HG03460 (cell line): ENCODE results near the gene MYO1G.

Experiments used
- ATAC-seq: cut with Tn5 transposase; IDR thresholded peaks from one replicate; pipeline ENCODE4 v1.9.1; 2021; ENCODE audit not compliant: unreplicated experiment

Gene MYO1G

DNA sequence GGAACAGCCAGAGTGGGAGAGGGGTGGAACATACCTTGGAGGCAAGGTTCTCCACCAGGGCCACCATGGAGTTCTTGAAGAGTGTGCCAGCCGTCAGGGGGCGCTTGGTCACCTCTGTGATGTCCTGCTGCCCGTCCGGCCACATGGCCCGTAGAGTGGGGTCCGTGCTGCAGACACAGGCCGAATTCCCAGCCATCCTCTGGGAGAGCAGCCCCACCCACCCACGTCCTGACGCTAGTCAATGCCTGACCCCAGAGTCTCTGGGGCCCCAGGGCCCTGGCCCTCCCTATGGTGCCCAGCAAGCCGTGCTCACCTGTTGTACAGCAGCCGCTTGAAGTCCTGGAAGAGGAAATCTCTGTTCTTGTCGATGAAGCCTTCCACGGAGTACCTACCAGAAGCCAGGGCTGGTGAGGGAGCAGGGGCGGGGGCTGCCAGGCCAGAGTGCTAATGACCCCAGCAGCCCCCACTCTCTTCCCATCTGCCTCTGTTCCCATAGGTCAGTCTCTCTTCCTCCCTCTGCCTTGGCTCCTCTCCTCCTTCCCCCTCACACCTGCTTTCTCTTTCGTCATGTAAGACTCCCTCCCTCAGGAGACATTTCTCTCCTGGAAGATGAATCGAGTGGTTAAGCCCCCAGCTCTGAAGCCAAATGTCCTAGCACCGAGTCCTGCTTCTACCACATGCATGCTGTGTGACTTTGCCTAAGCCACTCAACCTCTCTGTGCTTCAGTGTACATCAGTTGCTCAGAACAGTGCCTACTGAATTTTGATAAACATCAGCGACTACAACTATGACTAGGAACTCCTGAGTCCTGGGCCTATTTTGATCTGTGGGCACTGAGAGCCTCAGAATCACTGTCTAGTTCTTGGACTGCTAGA, 11.0 kb downstream of the MYO1G start:
- ATAC-seq = no peak

GRCh38 chr7:44966731-44967538, 11.9 kb downstream of the MYO1G start:
- ATAC-seq = no peak

DNA sequence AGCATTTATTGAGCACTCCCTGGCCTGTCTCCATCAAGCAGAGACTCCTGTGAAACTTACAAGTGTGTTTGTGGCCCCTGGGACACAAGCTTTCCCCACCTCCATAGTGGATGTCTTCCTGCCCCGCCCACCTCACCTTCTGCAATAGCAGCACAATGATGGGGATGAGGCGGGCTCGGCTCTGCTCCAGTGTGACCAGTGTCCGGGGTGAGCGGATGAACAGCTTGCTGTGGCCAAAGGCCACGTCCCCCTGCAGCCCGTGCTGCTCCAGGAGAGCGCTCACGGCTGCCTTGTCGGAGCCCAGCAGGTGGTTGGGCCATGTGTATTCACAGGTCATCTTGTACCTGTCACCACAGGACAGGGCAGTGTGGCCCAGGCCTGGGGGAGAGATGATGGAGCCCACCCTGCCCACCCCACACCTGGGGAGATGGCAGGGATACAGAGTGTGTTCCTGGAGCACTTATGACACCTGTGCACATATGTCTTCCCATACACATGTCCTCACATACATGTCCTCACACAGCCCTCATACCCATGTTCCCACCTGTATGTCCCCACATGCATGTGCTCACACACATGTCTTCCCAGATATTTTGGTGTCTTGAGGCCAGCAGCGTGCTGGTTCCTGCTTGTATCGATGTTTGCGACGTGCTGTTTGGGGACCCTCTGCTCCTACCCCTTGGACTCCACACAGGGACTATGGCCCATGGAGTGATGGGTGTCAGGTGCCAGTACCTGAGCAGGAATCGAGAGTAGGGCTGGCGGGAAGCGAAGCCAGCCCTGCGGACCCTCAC, 12.7 kb downstream of the MYO1G start:
- ATAC-seq = no peak

GRCh38 chr7:44965441-44965903, 13.3 kb downstream of the MYO1G start:
- ATAC-seq = no peak

DNA sequence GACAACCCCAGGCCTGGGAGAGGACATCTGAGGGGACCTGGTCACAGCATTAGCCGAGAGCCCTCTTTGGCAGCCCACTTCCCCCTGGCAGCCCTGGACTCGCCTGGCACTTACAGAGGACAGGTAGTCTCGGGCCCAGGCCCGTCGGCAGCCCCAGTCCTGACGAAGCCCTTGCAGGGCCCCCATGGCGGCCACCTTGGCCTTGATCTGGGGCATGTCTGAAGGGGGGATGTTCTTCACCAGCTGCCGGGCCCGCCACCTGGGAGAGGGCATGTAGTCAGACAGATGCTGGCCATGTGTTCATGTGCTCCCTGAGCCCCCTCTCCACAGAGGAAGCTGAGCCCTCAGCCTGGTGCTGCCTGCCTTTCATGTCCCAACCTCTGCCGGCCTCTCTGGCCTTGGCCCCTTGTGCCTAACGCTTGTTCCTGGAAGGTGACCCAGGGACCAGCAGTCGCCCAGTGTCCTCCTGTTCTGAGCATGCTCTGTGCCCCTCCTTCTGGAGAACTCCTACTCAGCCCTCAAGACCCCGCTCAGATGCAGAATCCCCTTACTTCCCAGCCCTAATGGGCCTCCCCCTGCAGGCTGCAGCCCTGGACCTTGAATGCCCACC, 13.9 kb downstream of the MYO1G start:
- ATAC-seq = no peak

GRCh38 chr7:44964384-44964830, 14.4 kb downstream of the MYO1G start:
- no peak for ATAC-seq

GRCh38 chr7:44963364-44964290, 15.2 kb downstream of the MYO1G start:
- ATAC-seq = no peak

DNA sequence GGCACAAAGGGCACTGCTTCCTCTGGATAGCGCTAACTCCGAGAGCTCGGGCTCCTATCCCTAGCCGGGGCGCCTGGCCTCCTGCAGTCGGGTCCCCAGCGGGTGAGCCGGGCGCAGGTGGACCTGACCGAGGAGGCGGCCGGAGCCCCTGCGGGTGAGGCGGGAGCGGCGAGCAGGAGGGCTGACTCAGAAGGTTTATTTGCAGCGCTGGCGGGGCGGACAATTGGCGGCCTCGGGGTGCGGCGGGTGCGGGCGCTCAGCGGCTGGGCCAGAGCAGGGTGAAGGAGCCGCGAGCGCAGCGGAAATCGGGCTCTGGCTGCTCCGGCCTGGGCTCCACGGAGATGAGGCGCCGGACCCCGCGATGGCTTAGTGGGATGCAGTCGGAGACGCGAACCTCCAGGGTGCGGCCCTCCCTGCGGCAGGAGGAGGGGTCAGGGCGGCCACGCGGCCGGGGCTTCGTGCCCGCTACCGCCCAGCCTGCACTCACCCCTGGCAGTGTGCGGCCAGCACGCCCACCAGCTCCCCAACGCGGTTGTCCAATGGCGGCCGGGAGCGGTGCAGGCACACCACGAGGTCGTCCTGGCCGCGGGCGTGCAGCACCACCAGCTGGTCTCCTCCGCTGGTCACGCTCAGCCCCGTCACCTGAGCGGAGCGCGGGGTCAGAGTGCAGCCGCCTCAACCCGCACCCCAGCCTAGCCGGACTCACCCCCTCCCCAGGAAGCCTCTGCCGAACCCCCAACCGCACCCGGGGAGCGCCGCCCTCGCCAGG, 16.1 kb downstream of the MYO1G start:
- no peak for ATAC-seq

DNA sequence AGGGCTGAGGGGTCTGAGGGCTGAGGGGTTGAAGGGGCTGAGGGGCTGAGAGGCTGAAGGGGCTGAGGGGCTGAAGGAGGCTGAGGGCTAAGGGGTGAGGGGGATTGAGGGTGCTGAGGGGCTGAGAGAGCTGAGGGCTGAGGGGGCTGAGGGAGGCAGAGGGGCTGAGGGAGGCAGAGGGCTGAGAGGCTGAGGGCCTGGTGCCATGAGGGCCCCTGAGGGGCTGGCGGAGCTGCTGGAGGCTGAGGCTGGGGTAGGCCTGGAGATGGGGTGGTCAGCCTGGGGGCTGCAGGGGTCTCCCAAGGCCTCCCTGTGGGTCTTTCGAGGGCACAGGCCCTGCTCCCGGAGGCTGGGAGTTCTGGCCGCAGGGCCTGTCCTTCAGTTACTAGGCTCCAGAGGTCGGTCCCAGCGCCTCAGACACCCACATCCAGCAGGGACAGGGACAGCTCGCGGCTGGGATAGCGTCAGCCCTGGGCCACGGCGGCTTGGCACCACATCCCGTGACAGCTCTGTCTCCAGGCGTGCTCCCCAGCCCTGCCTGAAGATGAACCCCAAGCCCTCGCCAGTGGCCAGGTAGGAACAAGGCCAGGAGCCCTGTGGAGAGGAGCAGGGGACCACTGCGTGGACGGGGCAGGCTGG, 16.9 kb downstream of the MYO1G start:
- no peak for ATAC-seq

- no peak for ATAC-seq
Observed at GRCh38 chr7:44960011-44960580, 18.7 kb downstream of the MYO1G start.

DNA sequence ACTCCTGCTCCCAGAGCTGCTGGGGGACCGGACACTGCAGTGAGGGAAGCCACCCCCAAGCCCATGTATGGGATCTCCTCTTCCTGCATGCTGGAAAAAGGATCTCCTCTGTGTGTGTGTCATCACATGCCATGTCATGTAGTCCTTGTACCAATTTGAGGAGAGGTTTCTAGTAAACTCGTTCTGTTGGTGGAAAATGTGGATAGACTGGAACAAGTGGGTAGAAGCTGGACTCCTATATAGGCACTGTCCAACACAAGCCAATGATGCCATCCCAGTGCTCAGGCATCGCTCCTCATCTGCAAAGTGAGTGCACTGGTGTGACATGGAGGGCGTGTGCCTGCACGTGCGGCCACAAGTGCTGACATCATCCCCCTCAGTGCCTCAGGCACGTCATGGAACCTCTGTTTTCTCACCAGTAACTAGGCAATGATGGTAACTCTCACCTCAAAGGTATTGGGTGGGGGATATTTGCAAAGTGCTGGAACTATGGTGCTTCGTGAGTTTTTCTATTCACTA, 19.3 kb downstream of the MYO1G start:
- ATAC-seq = no peak

DNA sequence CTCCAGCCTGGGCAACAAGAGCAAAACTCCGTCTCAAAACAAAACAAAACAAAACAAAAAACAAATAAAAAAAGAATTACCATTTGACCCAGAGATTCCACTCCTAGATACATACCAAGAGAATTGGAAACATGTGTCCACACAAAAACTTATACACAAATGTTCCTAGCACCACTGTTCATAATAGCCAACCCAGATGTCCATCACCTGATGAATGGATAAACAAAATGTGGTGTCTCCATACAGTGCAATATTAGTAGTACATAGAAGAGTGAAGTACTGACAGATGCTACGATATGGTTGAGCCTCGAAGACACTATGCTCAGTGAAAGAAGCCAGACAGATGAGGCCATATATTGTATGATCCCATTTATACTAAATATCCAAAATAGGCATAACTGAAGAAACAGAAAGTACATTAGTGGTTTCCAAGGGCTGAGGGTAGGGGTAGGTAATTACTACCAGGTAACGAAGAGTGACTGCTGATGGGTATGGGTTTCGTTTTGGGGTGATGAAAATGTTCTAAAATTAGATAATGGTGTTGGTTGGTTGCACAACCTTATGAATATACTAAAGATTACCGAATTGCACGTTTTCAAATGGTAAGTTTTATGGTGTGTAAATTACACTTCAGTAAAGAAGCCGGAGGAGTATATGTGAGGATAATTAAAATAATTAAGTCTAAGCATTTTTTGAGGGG, 20.0 kb downstream of the MYO1G start:
- ATAC-seq = no peak

- no peak for ATAC-seq
Observed at GRCh38 chr7:44956157-44956766, 22.6 kb downstream of the MYO1G start.

- no peak for ATAC-seq
Observed at GRCh38 chr7:44955733-44956132, 23.1 kb downstream of the MYO1G start.

DNA sequence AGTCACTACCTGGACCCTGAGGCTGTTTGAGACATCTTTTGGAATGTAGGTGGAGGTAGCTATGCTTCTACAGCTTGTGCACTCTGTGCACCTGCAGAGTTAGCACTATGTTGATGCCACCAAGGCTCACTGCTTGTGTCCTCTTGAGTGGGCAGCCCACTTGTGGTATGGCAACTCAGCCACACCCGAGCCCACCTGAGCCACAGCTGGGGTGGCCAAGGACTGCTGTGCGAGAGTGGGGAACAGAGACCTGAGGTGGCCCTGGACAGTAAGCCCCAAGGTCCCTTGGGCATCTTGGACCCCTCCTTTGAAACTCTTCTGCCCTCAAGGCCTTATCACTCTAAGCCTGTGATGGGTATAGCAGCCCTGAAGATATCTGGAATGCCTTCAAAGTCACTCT, 25.7 kb downstream of the MYO1G start:
- no peak for ATAC-seq

GRCh38 chr7:44949303-44949702, 29.5 kb downstream of the MYO1G start:
- no peak for ATAC-seq

GRCh38 chr7:44945479-44945878, 33.3 kb downstream of the MYO1G start:
- no peak for ATAC-seq
